ENCODE results near the gene ADRM1.

Gene ADRM1

GRCh38 chr20:62345681-62346370 lies 43.0 kb downstream of the ADRM1 start:
- H3K4me3 ChIP-seq (ENCODE audit: low read depth, low read length): no peak overlapping the region
- no peak for DNase-seq (ENCODE audit: low read depth)
- TF ChIP-seq CTCF (IDR thresholded peaks at IDR 0.05; ENCODE audit: low read depth, low read length, missing control alignments): no peak

- no peak for TF ChIP-seq CTCF (IDR thresholded peaks at IDR 0.05; ENCODE audit: low read depth, low read length, missing control alignments)
- H3K4me3 ChIP-seq (ENCODE audit: low read depth, low read length): no peak overlapping the region
- DNase-seq (ENCODE audit: low read depth): no peak
Observed at GRCh38 chr20:62346398-62347150, 43.8 kb downstream of the ADRM1 start.

GRCh38 chr20:62347151-62347404 lies 44.3 kb downstream of the ADRM1 start:
- H3K4me3 ChIP-seq (ENCODE audit: low read depth, low read length): no peak overlapping the region
- TF ChIP-seq CTCF (IDR thresholded peaks at IDR 0.05; ENCODE audit: low read depth, low read length, missing control alignments): no peak
- DNase-seq (ENCODE audit: low read depth): no peak

GRCh38 chr20:62347445-62347844 lies 44.6 kb downstream of the ADRM1 start:
- no peak overlapping the region for H3K4me3 ChIP-seq (ENCODE audit: low read depth, low read length)
- TF ChIP-seq CTCF (IDR thresholded peaks at IDR 0.05; ENCODE audit: low read depth, low read length, missing control alignments): no peak
- no peak for DNase-seq (ENCODE audit: low read depth)

- DNase-seq (ENCODE audit: low read depth): no peak
- H3K4me3 ChIP-seq (ENCODE audit: low read depth, low read length): no peak overlapping the region
- TF ChIP-seq CTCF (IDR thresholded peaks at IDR 0.05; ENCODE audit: low read depth, low read length, missing control alignments): no peak
Observed at GRCh38 chr20:62348604-62349003, 45.8 kb downstream of the ADRM1 start.

GRCh38 chr20:62349556-62350097 lies 46.8 kb downstream of the ADRM1 start:
- H3K4me3 ChIP-seq (ENCODE audit: low read depth, low read length): no peak overlapping the region
- TF ChIP-seq CTCF (IDR thresholded peaks at IDR 0.05; ENCODE audit: low read depth, low read length, missing control alignments): no peak
- no peak for DNase-seq (ENCODE audit: low read depth)

All from GM12864 (cell line).